IMR-90 (cell line): ENCODE results near the gene PARD3. TPM values are rescaled to one million over a fixed set of nuclear protein-coding genes. Genes with fewer than 3 reads are reported as not detected.
A peak's percentile ranks its signal among the peaks of the same experiment; 100 is the strongest.

Experiments
- ATAC-seq: fragments of 200-7000 bp; cut with Tn5 transposase; 2 replicates; pipeline ENCODE4 v1.9.1; 2020; ENCODE audit warnings: low read depth, mild to moderate bottlenecking, moderate library complexity
- BruUV-seq: library from RNA; stranded (reverse); fragments of 400-500 nt; replicated peaks from 2 replicates; lab custom pipeline; 2021; lab: Mats Ljungman, UMichigan
- CTCF ChIA-PET: fragments of 300-600 bp; formaldehyde crosslinking; extraction: SDS; loops from one replicate; lab custom pipeline; 2021; ENCODE audit warnings: antibody characterized with exemption; lab: Yijun Ruan, JAX
- POLR2A ChIA-PET: fragments of 300-600 bp; sonication (Branson Sonifier 250); formaldehyde crosslinking; loops from one replicate; lab custom pipeline; 2022; ENCODE audit warnings: antibody characterized with exemption; ENCODE audit not compliant: unreplicated experiment; lab: Charles Lee
- DNase-seq: peaks from one replicate; pipeline ENCODE4 v3.0.0; 2013
- H2AFZ ChIP-seq: replicated peaks from 2 replicates; pipeline ENCODE3; 2013; ENCODE audit warnings: low read length, mild to moderate bottlenecking; ENCODE audit not compliant: poor library complexity
- H2AK5ac ChIP-seq: 2 replicates; pipeline ENCODE4 v1.6.1; 2013; ENCODE audit warnings: low read depth, low read length, inconsistent platforms
- H2AK9ac ChIP-seq: replicated peaks from 2 replicates; pipeline ENCODE3; 2013; ENCODE audit warnings: mild to moderate bottlenecking, low read depth, low read length, moderate library complexity; ENCODE audit not compliant: poor library complexity
- H2BK120ac ChIP-seq: 2 replicates; pipeline ENCODE4 v1.6.1; 2013; ENCODE audit warnings: low read depth, low read length, inconsistent platforms
- H2BK15ac ChIP-seq: 3 replicates; pipeline ENCODE4 v1.6.1; 2013; ENCODE audit warnings: low read depth, low read length, inconsistent platforms
- H2BK20ac ChIP-seq: 2 replicates; pipeline ENCODE4 v1.6.1; 2013; ENCODE audit warnings: low read depth, mild to moderate bottlenecking, inconsistent platforms, low read length, moderate library complexity
- H2BK5ac ChIP-seq: 2 replicates; pipeline ENCODE4 v1.6.1; 2013; ENCODE audit warnings: mild to moderate bottlenecking, low read depth, low read length, inconsistent platforms; ENCODE audit not compliant: poor library complexity, severe bottlenecking
- H3K14ac ChIP-seq: replicated peaks from 2 replicates; pipeline ENCODE4 v1.6.1; 2013; ENCODE audit warnings: low read depth, low read length, inconsistent platforms
- H3K18ac ChIP-seq: 2 replicates; pipeline ENCODE4 v1.6.1; 2013; ENCODE audit warnings: low read depth, low read length, control low read depth
- H3K23ac ChIP-seq: 2 replicates; pipeline ENCODE4 v1.6.1; 2013; ENCODE audit warnings: low read depth, low read length, inconsistent platforms
- H3K27ac ChIP-seq: 2 replicates; pipeline ENCODE4 v1.5.1; 2013; ENCODE audit warnings: mild to moderate bottlenecking, control low read depth, low read length; ENCODE audit not compliant: insufficient read depth
- H3K27me3 ChIP-seq: 2 replicates; pipeline ENCODE4 v1.6.1; 2013; ENCODE audit warnings: low read length; ENCODE audit not compliant: control insufficient read depth, insufficient read depth
- H3K36me3 ChIP-seq: 2 replicates; pipeline ENCODE4 v1.6.1; 2013; ENCODE audit warnings: low read length, mixed read lengths; ENCODE audit not compliant: control insufficient read depth, insufficient read depth
- H3K4ac ChIP-seq: 2 replicates; pipeline ENCODE4 v1.6.1; 2013; ENCODE audit warnings: low read depth, low read length, inconsistent platforms
- H3K4me1 ChIP-seq: 2 replicates; pipeline ENCODE4 v1.6.1; 2013; ENCODE audit warnings: low read length, mixed read lengths; ENCODE audit not compliant: control insufficient read depth, insufficient read depth
- H3K4me2 ChIP-seq: 2 replicates; pipeline ENCODE4 v1.6.1; 2013; ENCODE audit warnings: low read depth, mild to moderate bottlenecking, control low read depth, low read length, moderate library complexity
- H3K4me3 ChIP-seq: 2 replicates; pipeline ENCODE4 v1.5.1; 2013; ENCODE audit warnings: low read depth, mild to moderate bottlenecking, control low read depth, low read length, moderate library complexity; ENCODE audit not compliant: insufficient read depth
- H3K56ac ChIP-seq: 2 replicates; pipeline ENCODE4 v1.6.1; 2013; ENCODE audit warnings: low read length, inconsistent platforms; ENCODE audit not compliant: insufficient read depth; ENCODE audit errors: extremely low read depth
- H3K79me1 ChIP-seq, 2 experiments: 2 replicates each; pipeline ENCODE4 v1.6.1; 2013; ENCODE audit warnings: low read length in 2 of 2, inconsistent platforms in 1 of 2, low read depth in 1 of 2
- H3K9ac ChIP-seq: 2 replicates; pipeline ENCODE4 v1.6.1; 2013; ENCODE audit warnings: low read depth, low read length, control low read depth
- H3K9me1 ChIP-seq: 2 replicates; pipeline ENCODE4 v1.6.1; 2013; ENCODE audit warnings: low read length, inconsistent platforms; ENCODE audit not compliant: insufficient read depth
- H3K9me3 ChIP-seq: 2 replicates; pipeline ENCODE4 v1.6.1; 2013; ENCODE audit warnings: low read length; ENCODE audit not compliant: control insufficient read depth, insufficient read depth
- H4K20me1 ChIP-seq: 2 replicates; pipeline ENCODE4 v1.6.1; 2013; ENCODE audit warnings: low read length, inconsistent platforms; ENCODE audit not compliant: insufficient read depth
- H4K5ac ChIP-seq: 2 replicates; pipeline ENCODE4 v1.6.1; 2013; ENCODE audit warnings: mild to moderate bottlenecking, low read depth, low read length, control low read depth
- H4K8ac ChIP-seq, 2 experiments: 2 replicates each; pipeline ENCODE4 v1.6.1; 2013; ENCODE audit warnings: low read depth in 2 of 2, low read length in 2 of 2, control low read depth in 1 of 2, inconsistent platforms in 1 of 2
- H4K91ac ChIP-seq: 2 replicates; pipeline ENCODE4 v1.6.1; 2013; ENCODE audit warnings: low read depth, low read length, inconsistent platforms; ENCODE audit not compliant: insufficient read depth
- RAD21 ChIP-seq: IDR thresholded peaks from 2 replicates; pipeline ENCODE4 v1.6.1; 2012; ENCODE audit warnings: low read length, improper control_type of control experiment
- SMC3 ChIP-seq: fragments of 150-350 bp; IDR thresholded peaks from 2 replicates; pipeline ENCODE4 v1.6.1; 2016; ENCODE audit warnings: low read depth, mild to moderate bottlenecking, antibody characterized with exemption, low read length, moderate library complexity
- WGBS, 2 experiments: methylation state at CpG; one replicate each; pipeline versions ENCODE4 v1.1.5 to v1.1.7; 2013; ENCODE audit warnings: missing lambda C conversion rate in 2 of 2; ENCODE audit not compliant: insufficient read length in 1 of 2; ENCODE audit errors: extremely low coverage in 2 of 2; 5-methylcytosine and 5-hydroxymethylcytosine counted together
- dilution Hi-C: fragments of 300-500 bp; cut with HindIII; formaldehyde crosslinking; loops from one replicate; pipeline ENCODE4 v1.14.3; 2018; ENCODE audit warnings: low sequenced_read_pairs; ENCODE audit not compliant: unreplicated experiment
- in situ Hi-C: fragments of 300-500 bp; cut with MboI; formaldehyde crosslinking; loops from 3 replicates; pipeline ENCODE4 v1.14.3; 2019; ENCODE audit warnings: low sequenced_read_pairs, inconsistent platforms, mixed read lengths
- intact Hi-C: fragments of 100-400 bp; cut with micrococcal nuclease; formaldehyde crosslinking; loops from 2 replicates; pipeline ENCODE4 v1.10.0; 2022
- polyA plus RNA-seq, 3 experiments: library from polyadenylated mRNA; depleted of rRNA; stranded (reverse); fragments of >200 nt; gene quantifications; 2 replicates each; pipeline ENCODE4 v1.2.3, GENCODE V29; 2012; ENCODE audit warnings: low replicate concordance in 1 of 3
- total RNA-seq: library from RNA; depleted of rRNA; stranded (reverse); fragments of >200 nt; gene quantifications from 2 replicates; pipeline ENCODE4 v1.2.3, GENCODE V29; 2012
- TF ChIP-seq, protein P1 (sequence below): conservative IDR thresholded peaks from 2 replicates; pipeline ENCODE4 v1.5.1; 2012; ENCODE audit warnings: mild to moderate bottlenecking, low read depth, low read length, improper control_type of control experiment
- TF ChIP-seq, protein P2 (sequence below): fragments of 150-350 bp; IDR thresholded peaks from 2 replicates; pipeline ENCODE4 v1.6.1; 2017; ENCODE audit warnings: mild to moderate bottlenecking, antibody characterized with exemption, low read length, low read depth
- TF ChIP-seq, protein P3 (sequence below): fragments of 150-350 bp; IDR thresholded peaks from 2 replicates; pipeline ENCODE4 v1.6.1; 2016; ENCODE audit warnings: low read depth, mild to moderate bottlenecking, low read length, moderate library complexity, borderline replicate concordance

The PARD3 gene
- total and polyA plus RNA-seq, 2 of the 4 experiments (the other 2 are of a cell fraction), result 14.6 to 37.5 TPM

- peaks cover 2% of the 10 kb centered on the region; the same call in 1 of the 2 replicates for H3K9me1 ChIP-seq
- no peak overlapping the region for H4K5ac ChIP-seq
- H2BK20ac ChIP-seq, result no peak overlapping the region
- dilution Hi-C loops, result no loop called here
- H3K9ac ChIP-seq, result peak overlapping the region; percentile 42; the same call in 1 of the 2 replicates
- no TSS peak for BruUV-seq
- peak overlapping the region; percentile 71 for H2AFZ ChIP-seq
- H2BK15ac ChIP-seq, result no peak overlapping the region
- TF ChIP-seq SMC3, result peak; percentile 67
- TF ChIP-seq RAD21, result peak; percentile 77
- TF ChIP-seq, protein P1, sequence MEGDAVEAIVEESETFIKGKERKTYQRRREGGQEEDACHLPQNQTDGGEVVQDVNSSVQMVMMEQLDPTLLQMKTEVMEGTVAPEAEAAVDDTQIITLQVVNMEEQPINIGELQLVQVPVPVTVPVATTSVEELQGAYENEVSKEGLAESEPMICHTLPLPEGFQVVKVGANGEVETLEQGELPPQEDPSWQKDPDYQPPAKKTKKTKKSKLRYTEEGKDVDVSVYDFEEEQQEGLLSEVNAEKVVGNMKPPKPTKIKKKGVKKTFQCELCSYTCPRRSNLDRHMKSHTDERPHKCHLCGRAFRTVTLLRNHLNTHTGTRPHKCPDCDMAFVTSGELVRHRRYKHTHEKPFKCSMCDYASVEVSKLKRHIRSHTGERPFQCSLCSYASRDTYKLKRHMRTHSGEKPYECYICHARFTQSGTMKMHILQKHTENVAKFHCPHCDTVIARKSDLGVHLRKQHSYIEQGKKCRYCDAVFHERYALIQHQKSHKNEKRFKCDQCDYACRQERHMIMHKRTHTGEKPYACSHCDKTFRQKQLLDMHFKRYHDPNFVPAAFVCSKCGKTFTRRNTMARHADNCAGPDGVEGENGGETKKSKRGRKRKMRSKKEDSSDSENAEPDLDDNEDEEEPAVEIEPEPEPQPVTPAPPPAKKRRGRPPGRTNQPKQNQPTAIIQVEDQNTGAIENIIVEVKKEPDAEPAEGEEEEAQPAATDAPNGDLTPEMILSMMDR, result peak; percentile 67
- TF ChIP-seq, protein P2, sequence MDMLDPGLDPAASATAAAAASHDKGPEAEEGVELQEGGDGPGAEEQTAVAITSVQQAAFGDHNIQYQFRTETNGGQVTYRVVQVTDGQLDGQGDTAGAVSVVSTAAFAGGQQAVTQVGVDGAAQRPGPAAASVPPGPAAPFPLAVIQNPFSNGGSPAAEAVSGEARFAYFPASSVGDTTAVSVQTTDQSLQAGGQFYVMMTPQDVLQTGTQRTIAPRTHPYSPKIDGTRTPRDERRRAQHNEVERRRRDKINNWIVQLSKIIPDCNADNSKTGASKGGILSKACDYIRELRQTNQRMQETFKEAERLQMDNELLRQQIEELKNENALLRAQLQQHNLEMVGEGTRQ, result no peak
- TF ChIP-seq, protein P3, sequence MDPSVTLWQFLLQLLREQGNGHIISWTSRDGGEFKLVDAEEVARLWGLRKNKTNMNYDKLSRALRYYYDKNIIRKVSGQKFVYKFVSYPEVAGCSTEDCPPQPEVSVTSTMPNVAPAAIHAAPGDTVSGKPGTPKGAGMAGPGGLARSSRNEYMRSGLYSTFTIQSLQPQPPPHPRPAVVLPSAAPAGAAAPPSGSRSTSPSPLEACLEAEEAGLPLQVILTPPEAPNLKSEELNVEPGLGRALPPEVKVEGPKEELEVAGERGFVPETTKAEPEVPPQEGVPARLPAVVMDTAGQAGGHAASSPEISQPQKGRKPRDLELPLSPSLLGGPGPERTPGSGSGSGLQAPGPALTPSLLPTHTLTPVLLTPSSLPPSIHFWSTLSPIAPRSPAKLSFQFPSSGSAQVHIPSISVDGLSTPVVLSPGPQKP, result no peak
- H3K27me3 ChIP-seq, result no peaks in the 10 kb centered on the region
- in situ Hi-C loops, result no loop called here
- ChIA-PET POLR2A (no interaction called here), CTCF (interaction anchor here (0.5 to 2.2 kb wide), 17 partner anchors 9 to 393 kb away, joined by 3 to 10 read pairs (median 4); partner anchors contain the start of gene PARD3)
- peak overlapping the region; percentile 62; the same call in 1 of the 2 replicates for H3K14ac ChIP-seq
- 50% methylated on average over 3 of the region's 10 CpGs; no CpG with 5 or more reads in 1 of the 2 experiments for WGBS, 2 experiments
- H2AK5ac ChIP-seq, result peak overlapping the region; percentile 45; the same call in 1 of the 2 replicates
- peak overlapping the region in 1 of 2 experiments; percentile 32; a peak in 1 of 4 replicates for H4K8ac ChIP-seq
- H3K4me3 ChIP-seq, result no peak overlapping the region
- no peak overlapping the region for H3K56ac ChIP-seq
- intact Hi-C loops, result loop anchor here (2.0 to 10.0 kb wide), 4 partner anchors 57 to 303 kb away; no protein-coding TSS in a partner anchor
- H3K27ac ChIP-seq, result no peak overlapping the region
- peak overlapping the region; percentile 37 for H3K4ac ChIP-seq
- H2AK9ac ChIP-seq, result no peak overlapping the region
- ATAC-seq (peak; percentile 76), DNase-seq (peak; percentile 78)
- H3K9me3 ChIP-seq, result no peaks in the 10 kb centered on the region
- no peak overlapping the region for H3K18ac ChIP-seq
- no peak overlapping the region for H3K23ac ChIP-seq
- 0 out of 2 replicates have a peak overlapping the region, but pooled peaks have one; percentile 38 for H2BK120ac ChIP-seq
- H3K4me1 ChIP-seq, result peaks cover 9% of the 10 kb centered on the region
- H2BK5ac ChIP-seq, result no peak overlapping the region
- H4K20me1 ChIP-seq, result peaks cover 26% of the 10 kb centered on the region
- H3K4me2 ChIP-seq, result peak overlapping the region; percentile 70
- no peaks in the 10 kb centered on the region for H3K36me3 ChIP-seq
- H3K79me1 ChIP-seq, result peaks cover 12 to 58% of the 10 kb centered on the region in 2 experiments
- no peak overlapping the region for H4K91ac ChIP-seq
These were observed 91.3 kb downstream of the PARD3 start for GRCh38 chr10:34723750-34724149.
